NCI-H2081 (cell line): ENCODE results near the gene EOGT.

Experiments
- DNase-seq, 2 experiments: peaks; one replicate each; lab custom pipeline; 2025; lab: John Stamatoyannopoulos, UW

The EOGT gene

DNA sequence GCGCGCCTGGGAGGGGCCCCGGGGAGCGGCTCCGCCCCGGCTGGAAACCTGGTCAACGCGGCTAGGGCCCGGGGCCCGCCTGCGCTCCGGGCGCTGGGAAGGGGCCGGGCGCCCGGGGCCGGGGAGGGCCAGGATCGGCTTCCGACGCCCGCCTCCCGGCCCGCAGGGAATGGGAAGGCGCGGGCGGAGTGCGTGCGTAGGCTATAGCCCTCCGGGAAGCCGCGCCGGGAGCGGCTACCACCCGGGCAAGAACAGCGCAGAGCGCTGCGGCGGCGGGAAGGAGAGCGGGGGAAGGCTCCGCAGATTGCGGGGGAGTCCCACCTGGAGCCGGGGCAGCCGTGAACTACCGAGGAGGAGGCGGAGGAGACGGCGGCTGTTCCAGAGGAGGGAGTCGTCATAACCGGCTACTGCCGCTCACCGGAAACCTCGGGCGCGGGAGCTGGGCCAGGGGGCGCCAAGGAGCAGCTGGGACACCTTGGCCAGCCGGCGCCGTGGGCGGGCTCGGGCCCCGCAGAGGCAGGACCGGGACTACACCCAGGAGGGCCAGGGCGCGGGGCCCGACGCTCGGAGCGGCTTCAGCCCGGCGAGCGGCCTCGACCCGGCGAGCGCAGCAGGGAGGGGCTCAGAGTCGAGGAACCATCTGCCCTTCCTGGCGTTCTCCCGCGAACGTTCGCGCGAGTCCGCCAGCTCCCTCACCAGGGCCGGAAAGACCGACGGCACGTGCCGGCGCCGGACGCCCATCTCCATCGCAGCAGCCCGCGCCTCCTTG, at the start of gene EOGT:
TSS of gene EOGT (minus strand) at position 432 of the 769 bp plus-strand sequence. CDS start 3,838 bp downstream, outside the sequence.
- peak; percentile 61 to 75 for DNase-seq

DNA sequence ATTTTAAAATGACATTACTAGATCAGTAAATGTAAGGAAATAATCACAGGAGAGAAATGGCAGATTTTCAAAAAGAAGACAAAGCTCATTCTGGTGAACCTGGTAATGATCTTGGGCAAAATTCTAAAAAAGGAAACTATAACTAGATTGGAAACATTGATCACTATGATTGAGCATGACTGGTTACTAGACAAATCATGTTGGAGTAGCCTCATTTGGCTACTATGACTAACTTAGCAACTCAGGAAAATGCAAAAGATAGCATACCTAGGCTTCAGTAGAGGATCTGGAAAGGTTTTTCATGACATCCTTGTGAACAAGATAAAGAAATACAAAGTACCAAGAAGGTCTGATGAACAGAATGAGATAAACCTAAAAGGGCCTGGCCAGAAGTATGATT, 46.2 kb upstream of the EOGT start:
- DNase-seq: no peak

DNA sequence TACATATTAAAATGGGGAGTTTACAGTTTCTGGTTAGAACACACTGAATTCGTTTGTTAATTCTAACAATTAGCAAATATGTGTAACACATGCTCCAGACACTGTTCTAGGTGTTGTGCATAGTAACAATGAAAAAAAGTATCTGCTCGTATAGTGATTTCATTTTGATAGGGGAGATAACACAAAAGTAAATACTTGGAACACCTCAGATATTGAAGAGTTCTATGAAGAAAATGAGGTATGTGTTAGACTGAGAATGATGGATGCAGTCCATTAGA, 45.4 kb upstream of the EOGT start:
- DNase-seq: no peak

DNA sequence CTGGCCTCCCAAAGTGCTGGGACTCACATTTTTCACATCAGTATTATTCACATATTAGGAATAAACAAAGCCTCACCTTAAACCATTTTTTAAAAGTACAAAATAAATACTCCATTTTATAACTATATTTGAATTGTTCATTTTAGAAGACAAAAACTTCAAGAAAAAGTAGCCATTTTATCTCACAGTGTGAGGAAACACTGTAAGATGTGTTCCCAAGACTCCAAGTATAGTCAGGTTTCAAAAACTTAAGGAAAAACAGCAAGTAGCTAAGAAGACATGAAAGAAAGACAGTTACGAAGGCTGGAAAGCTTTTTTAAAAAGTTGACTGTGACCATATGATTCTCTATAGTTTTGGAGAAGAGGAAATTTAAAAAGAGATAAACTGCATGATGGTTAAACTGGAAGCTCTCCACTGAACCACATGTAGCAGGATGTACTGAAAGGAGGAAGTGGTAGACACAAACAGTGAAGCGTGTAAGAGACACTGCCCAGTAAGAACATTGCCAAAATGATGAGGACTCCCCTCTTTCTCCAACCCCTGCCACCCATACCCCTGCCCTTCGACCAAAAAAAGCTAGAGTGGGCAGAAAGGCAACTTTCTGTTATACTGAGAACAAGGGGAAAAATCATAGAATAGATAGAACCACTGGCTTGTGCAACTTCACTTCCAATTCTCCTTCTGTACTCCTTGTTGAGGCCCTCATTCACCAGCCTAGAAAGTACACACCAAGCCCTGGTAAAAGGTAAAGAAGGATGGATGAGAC, 44.9 kb upstream of the EOGT start:
- no peak for DNase-seq

DNA sequence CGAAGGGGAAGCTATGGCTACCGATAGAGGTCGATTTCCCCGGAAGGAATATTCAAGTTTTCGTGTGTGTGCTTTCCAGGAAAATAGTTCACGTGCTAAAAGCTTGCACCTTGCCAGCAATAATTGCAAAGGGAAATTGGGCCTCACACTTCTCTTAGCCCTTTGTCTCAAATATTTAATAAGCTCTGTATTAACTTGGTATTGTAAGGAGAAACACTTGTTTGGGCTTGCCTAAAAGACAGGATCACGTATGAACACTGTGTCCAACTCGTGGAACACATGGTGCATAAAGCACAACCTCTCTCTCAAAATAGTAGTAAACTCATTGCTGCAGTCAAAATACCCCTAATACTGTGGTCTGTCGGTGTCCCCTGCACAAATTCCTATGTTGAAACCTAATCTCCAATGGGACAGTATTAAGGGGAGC, 39.0 kb upstream of the EOGT start:
- DNase-seq: no peak

DNA sequence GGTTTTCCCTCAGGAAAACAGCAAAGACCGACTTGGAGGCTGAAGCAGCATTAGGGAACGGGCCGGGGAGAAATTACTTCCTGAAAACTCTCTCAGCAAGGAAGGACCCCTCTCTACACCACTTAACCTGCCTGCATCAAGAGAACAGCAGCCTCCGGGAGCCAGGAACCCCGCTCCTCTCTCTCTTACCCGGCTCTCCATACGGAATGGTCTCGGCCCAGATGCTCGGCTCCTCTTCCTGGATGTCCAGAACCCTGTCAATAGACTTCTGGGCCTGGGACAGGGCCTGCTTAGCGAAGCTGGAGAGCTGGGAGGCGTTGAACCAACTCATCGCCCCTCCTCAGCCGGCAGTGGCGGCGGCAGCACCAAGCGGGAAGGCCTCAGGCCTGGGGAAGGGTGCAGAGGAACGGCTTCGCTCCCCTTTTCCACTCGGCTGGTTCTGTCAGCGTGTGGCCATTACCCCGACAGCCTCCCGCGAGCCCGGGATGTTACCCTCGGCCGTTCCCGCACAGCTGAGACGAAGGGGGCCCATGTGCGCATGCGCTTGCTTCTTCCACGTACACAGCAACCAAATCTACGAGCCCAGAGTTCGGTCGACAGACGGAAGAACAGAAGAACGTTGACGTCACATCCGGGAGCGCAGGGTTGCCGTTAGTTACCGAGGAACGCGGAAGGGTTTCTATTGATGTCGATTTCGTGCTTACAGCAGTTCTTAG, 38.4 kb upstream of the EOGT start, which contains the start of gene TMF1:
TSS of gene TMF1 (minus strand) at position 578 of the 716 bp plus-strand sequence. CDS start at position 331, 247 bp downstream.
- DNase-seq: no peak

DNA sequence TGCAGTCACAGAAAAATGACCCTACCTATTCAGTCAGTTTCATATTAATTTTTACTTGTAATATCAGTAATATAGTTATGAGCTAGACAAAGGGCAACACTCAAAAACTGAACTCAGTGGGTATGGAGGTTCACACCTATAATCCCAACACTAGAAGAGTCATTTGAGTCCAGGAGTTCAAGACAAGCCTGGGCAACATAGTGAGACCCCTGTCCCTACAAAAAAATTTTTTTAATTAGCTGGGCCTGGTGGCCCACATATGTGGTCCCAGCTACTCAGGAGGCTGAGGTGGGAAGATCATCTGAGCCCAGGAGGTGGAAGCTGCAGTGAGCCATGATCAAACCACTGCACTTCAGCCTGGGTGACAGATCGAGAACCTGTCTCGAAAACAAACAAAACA, 35.5 kb upstream of the EOGT start:
- DNase-seq: no peak

DNA sequence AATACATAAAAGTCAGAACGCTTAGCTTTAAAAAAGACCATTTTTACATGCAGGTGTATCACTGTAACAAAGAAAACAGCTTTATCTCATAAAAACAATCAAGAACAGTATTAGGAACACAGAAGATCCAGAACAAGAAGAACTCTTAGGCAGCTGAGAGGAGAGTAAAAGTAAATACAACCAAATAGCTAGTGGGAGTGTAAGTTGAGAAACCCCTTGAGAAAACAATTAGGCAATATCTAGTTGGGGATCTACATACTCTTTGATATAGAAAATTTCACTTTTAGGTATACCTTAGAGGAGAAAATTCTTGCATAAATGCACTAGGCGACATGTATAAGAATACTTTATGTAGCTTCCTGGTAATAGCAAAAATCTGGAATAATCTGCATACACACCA, 31.1 kb upstream of the EOGT start:
- no peak for DNase-seq

DNA sequence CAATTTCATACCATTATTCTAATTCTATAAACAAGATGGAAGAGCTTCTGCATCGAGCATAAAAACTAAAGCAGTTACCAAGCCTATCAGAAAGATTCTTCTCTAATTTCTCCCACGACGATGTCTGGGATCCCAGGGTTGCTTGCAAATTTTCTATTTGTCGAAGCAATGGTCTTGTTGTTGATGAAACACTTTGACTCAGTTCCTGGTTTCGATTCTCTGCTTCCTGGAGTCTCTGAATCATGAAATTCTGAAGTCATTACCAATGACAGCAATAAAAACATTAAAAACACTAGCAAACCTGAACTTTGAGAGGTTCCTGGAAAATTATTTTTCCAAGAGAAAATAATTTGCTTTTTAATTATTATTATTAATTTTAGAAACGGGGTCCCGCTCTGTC, 20.0 kb upstream of the EOGT start:
- DNase-seq: no peak

DNA sequence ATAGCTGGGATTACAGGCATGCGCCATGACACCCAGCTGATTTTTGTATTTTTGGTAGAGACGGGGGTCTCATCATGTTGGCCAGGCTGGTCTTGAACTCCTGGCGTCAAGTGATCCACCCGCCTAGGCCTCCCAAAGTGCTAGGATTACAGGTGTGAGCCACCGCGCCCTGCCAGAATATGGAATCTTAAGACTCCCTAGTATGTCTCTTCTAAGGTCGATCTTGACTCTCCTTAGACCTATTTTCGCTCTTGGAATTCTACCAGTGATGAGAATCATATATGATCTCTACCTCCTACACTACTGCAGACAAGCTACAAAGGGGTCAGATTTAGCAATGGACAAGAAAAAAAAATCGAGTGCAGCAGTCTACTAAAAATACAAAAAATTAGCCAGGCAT, 19.3 kb upstream of the EOGT start:
- DNase-seq: no peak

DNA sequence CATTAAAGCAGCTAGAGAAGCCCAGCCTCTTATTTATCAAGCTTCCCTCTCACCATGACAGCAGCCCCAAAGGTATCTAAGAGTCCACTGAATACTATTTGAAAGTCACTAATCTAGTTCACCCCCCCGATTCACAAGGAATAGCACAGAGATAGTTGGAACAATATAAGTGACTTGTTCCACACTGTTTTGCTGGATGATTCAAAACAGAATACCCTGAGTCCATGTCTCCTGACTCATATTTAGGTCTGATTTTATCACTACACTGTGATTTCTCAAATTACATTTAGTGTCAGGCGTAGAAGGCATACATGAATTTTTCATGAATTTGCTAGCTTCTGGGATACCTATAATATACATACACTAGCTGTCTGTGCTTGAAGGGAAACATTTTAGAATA, 18.7 kb upstream of the EOGT start:
- DNase-seq: no peak

DNA sequence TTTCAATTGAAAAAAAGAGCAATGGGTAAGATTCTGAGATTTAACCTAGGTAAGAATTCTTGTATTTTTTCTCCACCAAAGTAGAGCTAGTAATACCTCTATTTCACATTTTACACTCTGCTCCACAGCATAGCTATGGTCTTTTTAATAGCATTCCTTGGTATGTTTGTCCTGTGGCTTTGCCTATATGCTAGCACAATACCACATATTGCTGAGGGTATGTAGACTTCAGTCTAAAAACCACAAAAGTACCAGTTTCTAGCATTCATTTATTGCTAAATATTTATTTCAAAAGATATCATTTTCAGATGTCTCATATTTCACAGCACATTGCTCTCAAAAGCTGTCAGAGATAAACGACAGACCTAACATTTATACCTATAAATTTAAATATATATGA, 18.2 kb upstream of the EOGT start:
- no peak for DNase-seq

DNA sequence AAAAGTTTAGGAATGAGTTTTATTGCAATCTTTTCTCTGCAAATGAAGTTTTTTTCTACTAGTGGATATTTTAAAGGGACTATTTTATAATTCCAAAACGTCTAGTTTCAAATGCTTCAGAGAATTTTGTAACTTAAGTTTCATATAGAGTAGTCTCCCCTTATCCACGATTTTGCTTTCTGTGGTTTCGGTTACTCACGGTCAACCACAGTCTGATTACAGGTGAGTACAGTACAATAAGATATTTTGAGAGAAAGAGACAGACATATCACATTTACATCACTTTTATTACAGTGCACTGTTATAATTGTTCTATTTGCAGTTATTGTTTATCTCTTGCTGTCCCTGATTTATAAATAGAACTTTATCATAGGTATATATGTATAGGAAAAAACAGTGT, 7.4 kb upstream of the EOGT start:
- no peak for DNase-seq

DNA sequence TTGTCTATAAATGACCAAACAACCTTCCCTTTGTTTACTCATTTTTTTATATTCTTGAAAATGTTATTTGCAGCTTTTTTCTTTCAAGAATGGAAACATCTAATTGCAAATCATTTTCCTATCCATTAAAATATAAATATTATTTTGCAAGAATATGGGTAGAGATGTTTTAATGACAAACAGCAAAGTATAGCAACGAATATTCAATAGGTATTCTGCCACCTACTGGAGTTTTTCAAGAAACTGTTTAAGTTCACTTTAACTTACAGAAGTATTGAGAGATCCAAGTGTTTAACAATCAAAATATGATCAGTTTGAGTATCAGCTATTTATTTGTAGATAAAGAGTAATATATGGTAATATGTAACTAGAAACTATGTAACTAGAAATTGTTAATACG, 6.9 kb upstream of the EOGT start:
- DNase-seq: no peak

DNA sequence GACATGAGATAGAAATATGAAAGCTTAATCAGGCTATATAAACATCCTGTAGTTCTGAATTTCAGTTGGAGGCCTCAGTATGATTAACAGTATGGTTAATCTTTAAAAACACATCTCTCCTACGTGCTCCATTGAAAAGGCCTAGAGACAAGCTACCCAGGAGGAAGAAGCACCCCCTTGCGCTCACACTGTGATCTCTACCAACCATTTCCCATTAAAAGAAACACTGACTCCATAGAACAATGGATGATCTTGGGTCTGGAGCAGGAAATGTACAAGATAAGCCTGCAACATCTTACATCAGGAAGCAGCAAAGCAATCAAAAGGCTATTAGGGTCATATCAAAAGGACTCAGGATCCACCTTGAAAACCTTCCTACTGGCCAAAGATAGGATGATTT, 3.4 kb upstream of the EOGT start:
- no peak for DNase-seq

DNA sequence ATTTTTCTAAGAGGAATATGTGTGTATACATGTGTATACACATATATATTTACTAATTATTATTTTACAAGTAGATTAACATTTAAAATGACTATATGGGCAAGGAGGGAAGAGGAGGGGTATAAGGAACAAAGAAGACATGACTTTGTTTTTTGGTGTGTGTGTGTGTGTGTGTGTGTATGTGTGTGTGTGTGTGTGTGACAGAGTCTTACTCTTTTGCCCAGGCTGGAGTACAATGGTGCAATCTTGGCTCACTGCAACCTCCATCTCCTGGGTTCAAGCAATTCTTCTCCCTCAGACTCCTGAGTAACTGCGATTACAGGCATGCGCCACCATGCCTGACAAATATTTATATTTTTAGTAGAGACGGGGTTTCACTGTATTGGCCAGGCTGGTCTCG, 2.6 kb upstream of the EOGT start:
- DNase-seq: no peak

DNA sequence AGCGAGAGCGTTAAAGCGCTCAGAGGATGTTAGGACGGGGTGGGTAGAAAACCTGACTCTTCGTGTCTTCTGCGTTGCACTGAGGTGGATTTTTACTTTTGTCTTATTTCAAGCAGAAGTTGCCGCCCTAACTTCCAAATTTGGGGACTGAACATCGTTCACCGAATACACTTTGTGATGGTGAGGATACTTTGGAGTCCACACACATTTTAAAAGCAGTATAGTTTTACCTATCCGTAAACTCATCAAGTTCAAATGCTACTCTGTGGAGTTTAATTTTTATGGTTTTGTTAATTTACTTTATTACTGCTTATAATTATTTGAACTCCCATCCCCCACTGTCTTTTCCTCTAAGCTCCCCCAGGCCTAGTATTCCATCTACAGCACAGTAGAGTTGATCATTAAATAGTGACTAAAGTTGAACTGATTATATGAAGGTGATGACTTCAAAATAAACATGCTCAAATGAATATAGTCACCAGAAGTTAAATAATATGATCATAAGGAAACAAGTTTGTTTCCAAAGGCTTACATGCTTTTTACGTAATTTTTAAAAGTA, 617 bp upstream of the EOGT start:
- DNase-seq: no peak

DNA sequence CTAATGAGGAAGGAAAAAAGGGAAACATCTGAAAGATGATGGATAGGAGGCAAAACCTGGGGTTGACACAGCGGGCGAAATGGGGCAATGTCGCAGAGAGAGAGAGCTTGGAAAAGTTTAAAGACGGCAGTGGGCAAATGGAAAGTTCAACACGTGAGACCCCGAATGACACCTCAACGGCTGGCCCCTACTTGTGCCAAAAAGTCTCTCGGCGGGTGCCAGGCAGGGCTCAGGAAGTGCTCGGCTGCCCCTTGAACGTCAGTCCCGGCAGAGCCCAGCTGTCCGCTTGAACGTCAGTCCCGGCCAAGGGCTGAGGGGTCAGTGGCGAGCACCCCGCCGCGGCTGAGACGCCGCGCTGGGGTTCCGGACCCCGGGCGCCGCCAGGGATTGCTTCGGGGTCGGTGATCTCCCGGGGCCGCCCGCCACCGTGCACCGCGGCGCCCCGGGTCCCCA, 658 bp downstream of the EOGT start:
- peak in 1 of 2 experiments; percentile 28 for DNase-seq

DNA sequence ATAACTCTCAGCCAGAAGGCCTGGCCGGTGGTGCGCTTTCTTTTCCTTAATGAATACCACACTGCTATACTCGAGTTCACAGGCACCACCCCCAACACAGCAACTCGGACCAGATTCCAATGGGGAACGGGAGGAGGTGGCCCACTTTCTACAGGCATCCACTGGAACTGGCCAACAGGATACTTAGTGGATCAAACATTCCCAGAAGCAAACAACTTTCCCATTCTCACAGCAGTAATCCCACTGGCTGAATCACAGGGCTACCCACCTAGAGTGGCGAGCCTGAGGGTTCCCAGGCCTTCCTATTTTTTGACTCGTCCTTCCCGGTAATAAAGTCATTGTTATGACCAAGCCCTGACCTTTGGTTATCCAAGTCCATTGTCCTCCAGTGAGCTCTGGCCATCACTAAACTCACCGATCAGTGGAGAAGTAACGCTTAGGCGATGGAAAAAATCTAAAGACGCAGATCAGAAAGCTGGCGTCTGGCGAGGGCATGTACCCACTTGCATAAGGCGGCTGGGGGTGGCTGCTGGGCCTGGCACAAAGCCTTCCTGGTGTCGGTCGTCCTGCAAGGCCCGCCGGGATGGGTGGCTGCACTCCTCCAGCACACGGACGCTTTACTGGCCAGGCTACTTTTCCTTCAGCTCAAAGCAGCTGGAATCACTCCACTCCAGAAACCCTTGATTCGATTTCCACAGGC, 1.2 kb downstream of the EOGT start:
- no peak for DNase-seq

DNA sequence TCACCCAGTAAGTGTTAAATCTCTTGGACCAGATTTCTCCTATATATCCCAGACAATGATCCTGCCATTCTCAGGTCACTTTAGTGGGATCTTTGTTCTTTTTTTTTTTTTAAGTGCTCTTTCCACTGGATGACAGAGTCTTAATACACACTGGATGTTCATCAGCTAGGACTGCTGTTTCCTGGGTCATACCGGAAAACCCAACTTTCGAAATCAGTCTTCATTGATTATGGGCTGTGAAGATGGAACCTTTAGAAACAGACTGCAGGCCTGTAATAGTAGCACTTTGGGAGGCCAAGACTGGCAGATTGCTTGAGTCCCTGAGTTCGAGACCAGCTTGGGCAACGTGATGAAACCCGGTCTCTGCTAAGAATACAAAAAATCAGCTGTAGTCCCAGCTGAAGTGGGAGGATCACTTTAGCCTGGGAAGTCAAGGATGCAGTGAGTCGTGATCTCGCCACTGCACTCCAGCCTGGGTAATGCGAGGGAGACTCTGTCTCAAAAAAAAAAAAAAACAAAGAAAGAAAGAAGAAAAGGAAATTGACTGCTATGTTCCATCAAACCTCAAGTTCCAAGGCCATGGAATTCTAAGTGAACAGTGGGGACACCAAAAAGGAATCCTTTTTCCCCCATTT, 2.3 kb downstream of the EOGT start:
- DNase-seq: no peak
